GM10847 (cell line): ENCODE results near the gene SUPT4H1.

Experiments used
- POLR2A ChIP-seq: IDR thresholded peaks from 2 replicates; pipeline ENCODE4 v1.6.1; 2011; ENCODE audit not compliant: insufficient read length; ENCODE audit errors: extremely low read depth

SUPT4H1 gene

DNA sequence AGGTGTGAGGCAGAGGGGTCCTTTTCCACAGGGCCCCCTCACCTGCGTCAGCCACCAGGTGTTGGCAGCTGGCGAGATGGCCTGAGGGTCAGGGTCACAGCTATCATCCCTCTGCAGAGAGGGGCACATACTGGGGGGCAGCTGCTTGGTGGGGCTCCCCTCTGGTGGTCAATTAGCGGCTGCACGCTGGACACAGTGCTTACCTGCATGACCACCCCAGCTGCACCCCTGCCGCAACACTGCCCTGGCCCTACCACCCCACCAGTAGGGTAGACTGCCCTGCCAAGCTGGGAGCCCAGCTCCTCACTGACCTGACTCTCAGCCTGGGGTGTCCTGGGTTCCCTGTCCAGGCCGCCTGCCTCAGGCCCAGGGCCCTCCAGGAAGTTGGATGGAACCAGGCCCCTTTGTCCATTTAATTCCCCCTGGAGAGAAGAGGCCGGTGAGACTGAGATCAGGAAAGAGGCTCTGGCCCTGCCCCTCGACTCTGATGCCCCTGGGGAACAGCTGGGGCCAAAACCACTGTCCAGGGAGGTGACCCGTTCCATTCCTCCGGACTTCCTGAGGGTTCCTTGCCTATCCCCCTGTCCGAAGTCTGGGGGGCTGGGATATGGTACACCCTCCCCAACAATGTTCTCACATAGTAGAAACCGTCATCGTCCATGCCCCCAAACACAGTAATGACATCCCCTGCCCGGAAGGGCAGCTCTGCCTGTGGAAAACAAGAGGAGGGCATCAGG, 47.1 kb downstream of the SUPT4H1 start:
- TF ChIP-seq POLR2A: no peak

- no peak for TF ChIP-seq POLR2A
These were observed 47.8 kb downstream of the SUPT4H1 start for GRCh38 chr17:58303971-58304749.

- no peak for TF ChIP-seq POLR2A
These were observed 48.9 kb downstream of the SUPT4H1 start for GRCh38 chr17:58302919-58303585.

GRCh38 chr17:58302171-58302918, 49.7 kb downstream of the SUPT4H1 start:
- TF ChIP-seq POLR2A: no peak

- no peak for TF ChIP-seq POLR2A
These were observed 50.4 kb downstream of the SUPT4H1 start for GRCh38 chr17:58301504-58302150.

- no peak for TF ChIP-seq POLR2A
These were observed 51.7 kb downstream of the SUPT4H1 start for GRCh38 chr17:58300336-58300735.
